H1 (cell line): ENCODE measurements around the gene GRPR. TPM values are rescaled to one million over a fixed set of nuclear protein-coding genes. Genes with fewer than 3 reads are reported as not detected.

ENCODE experiments used
- NRF1 ChIP-seq: IDR thresholded peaks from 2 replicates; pipeline ENCODE4 v1.6.1; 2011; ENCODE audit warnings: mild to moderate bottlenecking, low read depth, low read length, improper control_type of control experiment
- polyA plus RNA-seq, 7 experiments: library from polyadenylated mRNA; depleted of rRNA in 3 of 7; stranded (reverse) in 5 of 7; unstranded in 2 of 7; fragments of >200 nt in 5 of 7; fragments of 200-250 nt in 2 of 7; gene quantifications; 1 replicate in 5 of 7; 2 replicates in 1 of 7; 4 replicates in 1 of 7; pipeline versions ENCODE4 v1.2.1 to v1.2.3, GENCODE V29; 2011 to 2013; ENCODE audit warnings: missing spikeins in 2 of 7, mixed read lengths in 2 of 7
- total RNA-seq: library from RNA; stranded (reverse); fragmentation: NEBNext Ultra II Directional; extraction: Animal tissue kit (Norgen Biotek cat#: 25700); gene quantifications from 2 replicates; pipeline ENCODE4 v1.2.1, GENCODE V29; 2021
- TF ChIP-seq, protein P1 (sequence below): IDR thresholded peaks from 2 replicates; pipeline ENCODE4 v1.6.1; 2011; ENCODE audit warnings: low read length, improper control_type of control experiment

Gene GRPR
- total and polyA plus RNA-seq, 2 of the 8 experiments (the other 6 are each of a cell fraction or from before 2014, with no cell fraction given) = 18.6 to 78.4 TPM

GRCh38 chrX:16171039-16171438, 47.7 kb downstream of the GRPR start (continued):
- TF ChIP-seq, protein P1, sequence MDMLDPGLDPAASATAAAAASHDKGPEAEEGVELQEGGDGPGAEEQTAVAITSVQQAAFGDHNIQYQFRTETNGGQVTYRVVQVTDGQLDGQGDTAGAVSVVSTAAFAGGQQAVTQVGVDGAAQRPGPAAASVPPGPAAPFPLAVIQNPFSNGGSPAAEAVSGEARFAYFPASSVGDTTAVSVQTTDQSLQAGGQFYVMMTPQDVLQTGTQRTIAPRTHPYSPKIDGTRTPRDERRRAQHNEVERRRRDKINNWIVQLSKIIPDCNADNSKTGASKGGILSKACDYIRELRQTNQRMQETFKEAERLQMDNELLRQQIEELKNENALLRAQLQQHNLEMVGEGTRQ = no peak
- TF ChIP-seq NRF1 = no peak
